Activated CD4-positive, alpha-beta T cell treated with anti-CD3 and anti-CD28 coated beads for 36 hours (primary cell): ENCODE measurements around the gene CDK12. TPM values are rescaled to one million over a fixed set of nuclear protein-coding genes. Genes with fewer than 3 reads are reported as not detected.
"Not testable (repeated sequence)": the region's sequence is repeated elsewhere in the genome, so short reads cannot be mapped to it uniquely, and the experiment has no call there.

Experiments
- ATAC-seq: fragments of 200-7000 bp; cut with Tn5 transposase; one replicate; pipeline ENCODE4 v1.10.0; 2021; ENCODE audit warnings: mild to moderate bottlenecking, moderate library complexity
- CTCF ChIA-PET: fragments of 350-600 bp; sonication (Branson Sonifier 250); formaldehyde crosslinking; loops from one replicate; lab custom pipeline; 2021; ENCODE audit warnings: antibody characterized with exemption; lab: Charles Lee
- POLR2A ChIA-PET: fragments of 350-600 bp; sonication (Branson Sonifier 250); formaldehyde crosslinking; loops from one replicate; lab custom pipeline; 2021; ENCODE audit warnings: antibody characterized with exemption, inconsistent platforms; lab: Charles Lee
- DNase-seq: peaks from one replicate; pipeline ENCODE4 v3.0.0-alpha.2; 2020
- H3K27ac Mint-ChIP-seq: one replicate; pipeline ENCODE4 v1.8.0; 2021; ENCODE audit warnings: mixed read lengths
- H3K27me3 Mint-ChIP-seq: one replicate; pipeline ENCODE4 v1.8.0; 2021; ENCODE audit warnings: mixed read lengths
- H3K36me3 Mint-ChIP-seq: one replicate; pipeline ENCODE4 v1.8.0; 2021; ENCODE audit warnings: low read depth, mixed read lengths
- H3K4me1 Mint-ChIP-seq: one replicate; pipeline ENCODE4 v1.8.0; 2021; ENCODE audit warnings: mixed read lengths
- H3K4me3 Mint-ChIP-seq: one replicate; pipeline ENCODE4 v1.8.0; 2021; ENCODE audit warnings: mild to moderate bottlenecking, moderate library complexity, mixed read lengths
- H3K9me3 Mint-ChIP-seq: one replicate; pipeline ENCODE4 v1.8.0; 2021; ENCODE audit warnings: low read depth, mixed read lengths
- intact Hi-C, 2 experiments: fragments of 100-400 bp; cut with DNase I in 1 of 2; cut with micrococcal nuclease in 1 of 2; formaldehyde crosslinking; loops; one replicate each; pipeline versions ENCODE4 v1.14.2 to v1.15.1; 2022 to 2024; cut with DNase I, micrococcal nuclease
- total RNA-seq, 2 experiments: library from RNA; stranded (reverse); gene quantifications; one replicate each; pipeline ENCODE4 v1.2.3, GENCODE V29; 2021

Gene CDK12
- total RNA-seq, 2 experiments from 2014 or later = 65.9 to 83.3 TPM

DNA sequence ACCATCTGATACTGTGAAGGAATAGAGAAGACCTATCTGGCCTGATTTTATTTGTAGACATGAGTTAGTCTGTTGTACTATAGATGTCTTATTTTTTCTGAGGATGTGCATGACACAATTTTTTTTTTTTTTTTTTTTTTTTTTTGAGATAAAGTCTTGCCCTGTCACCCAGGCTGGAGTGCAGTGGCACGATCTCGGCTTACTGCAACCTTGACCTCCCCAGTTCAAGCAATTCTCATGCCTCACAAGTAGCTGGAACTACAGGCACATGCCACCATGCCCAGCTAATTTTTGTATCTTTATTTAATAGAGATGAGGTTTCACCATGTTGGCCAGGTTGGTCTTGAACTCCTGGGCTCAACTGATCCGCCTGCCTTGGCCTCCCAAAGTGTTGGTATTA lies 26.2 kb downstream of the CDK12 start:
- H3K27ac Mint-ChIP-seq = peak overlapping the region; percentile 29
- H3K9me3 Mint-ChIP-seq, ATAC-seq, H3K27me3 Mint-ChIP-seq, POLR2A ChIA-PET, intact Hi-C loops, H3K4me1 Mint-ChIP-seq, DNase-seq, H3K4me3 Mint-ChIP-seq: not testable (repeated sequence)
- CTCF ChIA-PET = interaction anchor here (0.6 kb wide), 1 partner anchor 280 kb away, joined by 5 read pairs; no protein-coding TSS in a partner anchor
- peaks cover 15% of the 10 kb centered on the region for H3K36me3 Mint-ChIP-seq

- ATAC-seq (no peak), DNase-seq (no peak)
- Mint-ChIP-seq H3K9me3 (no peaks in the 10 kb centered on the region), H3K27ac (no peak overlapping the region), H3K27me3 (no peaks in the 10 kb centered on the region), H3K4me1 (peaks cover 6% of the 10 kb centered on the region), H3K4me3 (no peak overlapping the region), H3K36me3 (peaks cover 20% of the 10 kb centered on the region)
- ChIA-PET CTCF (interaction anchor here (2.1 kb wide), 1 partner anchor 15 kb away, joined by 5 read pairs; no protein-coding TSS in a partner anchor), POLR2A (interaction anchor here (0.6 kb wide), 1 partner anchor 108 kb away, joined by 3 read pairs; no protein-coding TSS in a partner anchor)
- intact Hi-C loops = no loop called here
Observed at GRCh38 chr17:39487946-39488345, 26.7 kb downstream of the CDK12 start.

DNA sequence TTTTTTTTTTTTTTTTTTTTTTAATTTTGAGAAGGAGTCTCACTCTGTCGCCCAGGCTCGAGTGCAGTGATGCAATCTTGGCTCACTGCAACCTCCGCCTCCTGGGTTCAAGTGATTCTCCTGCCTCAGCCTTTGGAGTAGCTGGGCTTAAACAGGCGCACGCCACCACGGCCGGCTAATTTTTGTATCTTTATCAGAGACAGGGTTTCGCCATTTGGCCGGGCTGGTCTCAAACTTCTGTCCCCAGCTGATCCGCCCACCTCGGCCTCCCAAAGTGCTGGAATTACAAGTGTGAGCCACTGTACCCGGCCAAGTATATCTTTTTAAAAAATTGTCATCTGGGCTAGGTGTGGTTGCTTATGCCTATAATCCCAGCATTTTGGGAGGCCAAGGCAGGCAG lies 35.6 kb downstream of the CDK12 start:
- H3K4me1 Mint-ChIP-seq, H3K4me3 Mint-ChIP-seq, H3K9me3 Mint-ChIP-seq, intact Hi-C loops, DNase-seq, H3K27ac Mint-ChIP-seq, ATAC-seq, CTCF ChIA-PET, H3K27me3 Mint-ChIP-seq: not testable (repeated sequence)
- POLR2A ChIA-PET = interaction anchor here (0.6 kb wide), 1 partner anchor 11 kb away, joined by 3 read pairs; no protein-coding TSS in a partner anchor
- H3K36me3 Mint-ChIP-seq = peaks cover 37% of the 10 kb centered on the region

DNA sequence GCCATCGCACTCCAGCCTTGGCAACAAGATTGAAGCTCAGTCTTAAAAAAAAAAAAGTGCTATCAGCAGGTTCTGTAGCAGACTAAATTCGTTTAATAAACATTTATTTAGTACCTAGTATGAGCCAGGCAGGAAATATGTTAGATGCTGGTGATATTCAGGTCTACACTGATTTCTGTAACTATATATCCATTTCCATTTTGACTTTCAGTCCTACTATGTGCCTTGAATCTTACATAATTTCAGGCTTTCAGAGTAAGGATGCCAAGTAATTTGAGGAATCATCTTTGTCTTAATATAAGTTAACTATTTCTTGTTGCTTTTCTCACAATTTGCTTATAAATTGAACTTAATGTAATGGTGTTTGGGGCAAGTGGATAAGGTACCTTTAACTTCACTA lies 46.2 kb downstream of the CDK12 start:
- DNase-seq (no peak), ATAC-seq (no peak)
- Mint-ChIP-seq H3K4me1 (no peaks in the 10 kb centered on the region), H3K27ac (no peak overlapping the region), H3K4me3 (no peak overlapping the region), H3K9me3 (no peaks in the 10 kb centered on the region), H3K36me3 (peaks cover 63% of the 10 kb centered on the region), H3K27me3 (no peaks in the 10 kb centered on the region)
- ChIA-PET POLR2A (no interaction called here), CTCF (no interaction called here)
- intact Hi-C loops = no loop called here

- H3K27me3 Mint-ChIP-seq = no peaks in the 10 kb centered on the region
Observed at GRCh38 chr17:39508987-39509386, 47.7 kb downstream of the CDK12 start.

GRCh38 chr17:39513309-39513708 lies 52.0 kb downstream of the CDK12 start:
- DNase-seq (no peak), ATAC-seq (no peak)
- intact Hi-C loops = no loop called here
- Mint-ChIP-seq H3K27me3 (no peaks in the 10 kb centered on the region), H3K4me3 (no peak overlapping the region), H3K4me1 (peaks cover 6% of the 10 kb centered on the region), H3K9me3 (no peaks in the 10 kb centered on the region), H3K36me3 (peaks cover 60% of the 10 kb centered on the region), H3K27ac (peak overlapping the region; percentile 61)
- ChIA-PET POLR2A (no interaction called here), CTCF (interaction anchor here (0.6 to 2.1 kb wide), 5 partner anchors 13 to 140 kb away, joined by 3 to 8 read pairs (median 3); partner anchors contain the start of gene CDK12)

More at GRCh38 chr17:39508987-39509386, 47.7 kb downstream of the CDK12 start:
- H3K27ac Mint-ChIP-seq = no peak overlapping the region
- H3K4me1 Mint-ChIP-seq = peaks cover 6% of the 10 kb centered on the region
- no peak overlapping the region for H3K4me3 Mint-ChIP-seq
- CTCF ChIA-PET = no interaction called here
- no peaks in the 10 kb centered on the region for H3K9me3 Mint-ChIP-seq
- ATAC-seq = no peak
- POLR2A ChIA-PET = no interaction called here
- H3K36me3 Mint-ChIP-seq = peaks cover 61% of the 10 kb centered on the region
- intact Hi-C loops = no loop called here
- no peak for DNase-seq

GRCh38 chr17:39513915-39514314 lies 52.6 kb downstream of the CDK12 start:
- DNase-seq (no peak), ATAC-seq (no peak)
- intact Hi-C loops = no loop called here
- Mint-ChIP-seq H3K27me3 (no peaks in the 10 kb centered on the region), H3K36me3 (peaks cover 59% of the 10 kb centered on the region), H3K4me1 (peaks cover 6% of the 10 kb centered on the region), H3K27ac (no peak overlapping the region), H3K4me3 (no peak overlapping the region), H3K9me3 (no peaks in the 10 kb centered on the region)
- ChIA-PET POLR2A (no interaction called here), CTCF (interaction anchor here (0.6 to 1.1 kb wide), 3 partner anchors 32 to 140 kb away, joined by 3 to 5 read pairs (median 3); no protein-coding TSS in a partner anchor)

GRCh38 chr17:39517224-39517623 lies 55.9 kb downstream of the CDK12 start:
- ATAC-seq = no peak
- Mint-ChIP-seq H3K36me3 (peaks cover 51% of the 10 kb centered on the region), H3K27me3 (no peaks in the 10 kb centered on the region), H3K9me3 (no peaks in the 10 kb centered on the region), H3K27ac (no peak overlapping the region), H3K4me3 (no peak overlapping the region), H3K4me1 (peaks cover 6% of the 10 kb centered on the region)
- ChIA-PET CTCF (no interaction called here), POLR2A (no interaction called here)
- DNase-seq = no peak
- intact Hi-C loops = no loop called here

- ChIA-PET CTCF (interaction anchor here (0.5 to 1.6 kb wide), 6 partner anchors 13 to 242 kb away, joined by 3 to 4 read pairs (median 3); no protein-coding TSS in a partner anchor), POLR2A (no interaction called here)
- no peaks in the 10 kb centered on the region for H3K27me3 Mint-ChIP-seq
- H3K9me3 Mint-ChIP-seq = no peaks in the 10 kb centered on the region
- ATAC-seq = no peak
- H3K27ac Mint-ChIP-seq = no peak overlapping the region
- no peak overlapping the region for H3K4me3 Mint-ChIP-seq
- no peak for DNase-seq
- peaks cover 2% of the 10 kb centered on the region for H3K4me1 Mint-ChIP-seq
- peaks cover 50% of the 10 kb centered on the region for H3K36me3 Mint-ChIP-seq
- intact Hi-C loops = loop anchor here in 1 of 2 experiments (2.0 kb wide), 1 partner anchor 97 kb away; no protein-coding TSS in a partner anchor
Observed at GRCh38 chr17:39525801-39526506, 64.7 kb downstream of the CDK12 start.

DNA sequence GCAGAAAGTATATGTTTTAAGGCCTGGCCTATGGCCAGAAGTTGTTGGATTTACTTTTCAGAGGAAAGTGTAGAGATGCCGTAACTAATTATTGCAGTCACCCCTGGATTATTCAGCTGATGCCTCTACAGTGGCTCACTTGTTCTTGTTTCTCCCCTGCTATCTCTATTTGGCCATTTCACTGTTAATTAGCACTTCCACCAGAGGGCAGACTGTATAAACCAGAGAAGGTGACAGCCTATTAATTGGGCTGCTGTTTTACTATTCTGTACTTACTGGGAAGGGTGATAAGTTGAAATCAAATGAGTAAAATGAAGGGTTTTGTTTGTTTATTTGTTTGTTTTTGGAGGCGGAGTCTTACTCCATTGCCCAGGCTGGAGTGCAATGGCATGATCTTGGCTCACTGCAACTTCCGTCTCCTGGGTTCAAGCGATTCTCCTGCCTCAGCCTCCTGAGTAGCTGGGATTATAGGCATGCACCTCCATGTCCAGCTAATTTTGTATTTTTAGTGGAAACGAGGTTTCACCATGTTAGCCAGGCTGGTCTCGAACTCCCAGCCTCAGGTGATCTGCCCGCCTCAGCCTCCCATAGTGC lies 66.0 kb downstream of the CDK12 start:
- ChIA-PET POLR2A (no interaction called here), CTCF (interaction anchor here (1.0 to 1.6 kb wide), 2 partner anchors 9 to 96 kb away, joined by 3 to 4 read pairs; no protein-coding TSS in a partner anchor)
- DNase-seq (no peak), ATAC-seq (no peak)
- no peaks in the 10 kb centered on the region for H3K27me3 Mint-ChIP-seq
- H3K4me1 Mint-ChIP-seq = peaks cover 14% of the 10 kb centered on the region
- peaks cover 56% of the 10 kb centered on the region for H3K36me3 Mint-ChIP-seq
- H3K9me3 Mint-ChIP-seq = no peaks in the 10 kb centered on the region
- H3K27ac Mint-ChIP-seq = no peak overlapping the region
- intact Hi-C loops = loop anchor here in 1 of 2 experiments (2.0 kb wide), 1 partner anchor 95 kb away; no protein-coding TSS in a partner anchor
- H3K4me3 Mint-ChIP-seq = no peak overlapping the region

GRCh38 chr17:39529455-39529854 lies 68.2 kb downstream of the CDK12 start:
- H3K9me3 Mint-ChIP-seq = no peaks in the 10 kb centered on the region
- H3K36me3 Mint-ChIP-seq = peaks cover 50% of the 10 kb centered on the region
- POLR2A ChIA-PET = no interaction called here
- no peak overlapping the region for H3K27ac Mint-ChIP-seq
- H3K27me3 Mint-ChIP-seq = no peaks in the 10 kb centered on the region
- H3K4me3 Mint-ChIP-seq = no peak overlapping the region
- H3K4me1 Mint-ChIP-seq = peaks cover 14% of the 10 kb centered on the region
- no peak for DNase-seq
- intact Hi-C loops = no loop called here
- no peak for ATAC-seq
- CTCF ChIA-PET = interaction anchor here (1.2 to 1.9 kb wide), 2 partner anchors 18 to 94 kb away, joined by 4 to 7 read pairs; no protein-coding TSS in a partner anchor
